HL-60 (cell line): ENCODE results near the gene TTLL7.

ENCODE experiments used
- POLR2AphosphoS5 ChIP-seq: IDR thresholded peaks from 2 replicates; pipeline ENCODE4 v1.6.1; 2012; ENCODE audit warnings: low read depth
- TF ChIP-seq, protein P1 (sequence below): IDR thresholded peaks from one replicate; pipeline ENCODE4 v1.5.1; 2011; ENCODE audit warnings: low read length, control low read depth, inconsistent platforms; ENCODE audit not compliant: insufficient read depth

DNA sequence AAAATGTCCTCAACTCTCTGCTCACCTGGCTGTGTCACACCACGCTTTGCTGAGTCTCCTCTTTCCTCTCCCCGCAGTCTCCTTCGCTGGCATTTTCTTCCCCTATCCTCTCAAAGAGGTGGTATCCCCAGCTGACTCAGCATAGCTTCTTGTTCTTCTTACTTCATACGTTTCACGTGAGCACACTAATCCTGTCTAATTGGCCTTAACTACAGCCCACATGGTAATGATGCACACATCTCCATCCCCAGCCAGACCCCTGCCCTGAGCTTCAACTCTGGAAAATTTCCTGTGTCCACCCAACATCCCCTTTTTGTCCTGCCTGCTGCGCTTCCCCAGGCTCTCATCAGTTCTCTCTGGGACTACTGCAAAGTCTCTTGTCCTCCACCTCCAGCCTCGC lies 169.8 kb downstream of the TTLL7 start:
- TF ChIP-seq, protein P1, sequence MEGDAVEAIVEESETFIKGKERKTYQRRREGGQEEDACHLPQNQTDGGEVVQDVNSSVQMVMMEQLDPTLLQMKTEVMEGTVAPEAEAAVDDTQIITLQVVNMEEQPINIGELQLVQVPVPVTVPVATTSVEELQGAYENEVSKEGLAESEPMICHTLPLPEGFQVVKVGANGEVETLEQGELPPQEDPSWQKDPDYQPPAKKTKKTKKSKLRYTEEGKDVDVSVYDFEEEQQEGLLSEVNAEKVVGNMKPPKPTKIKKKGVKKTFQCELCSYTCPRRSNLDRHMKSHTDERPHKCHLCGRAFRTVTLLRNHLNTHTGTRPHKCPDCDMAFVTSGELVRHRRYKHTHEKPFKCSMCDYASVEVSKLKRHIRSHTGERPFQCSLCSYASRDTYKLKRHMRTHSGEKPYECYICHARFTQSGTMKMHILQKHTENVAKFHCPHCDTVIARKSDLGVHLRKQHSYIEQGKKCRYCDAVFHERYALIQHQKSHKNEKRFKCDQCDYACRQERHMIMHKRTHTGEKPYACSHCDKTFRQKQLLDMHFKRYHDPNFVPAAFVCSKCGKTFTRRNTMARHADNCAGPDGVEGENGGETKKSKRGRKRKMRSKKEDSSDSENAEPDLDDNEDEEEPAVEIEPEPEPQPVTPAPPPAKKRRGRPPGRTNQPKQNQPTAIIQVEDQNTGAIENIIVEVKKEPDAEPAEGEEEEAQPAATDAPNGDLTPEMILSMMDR = no peak
- TF ChIP-seq POLR2AphosphoS5 = no peak
